ENCODE results near the gene XXYLT1.
"Not testable (repeated sequence)": the region's sequence is repeated elsewhere in the genome, so short reads cannot be mapped to it uniquely, and the experiment has no call there.

Gene XXYLT1

GRCh38 chr3:195095704-195096036 lies 175.3 kb downstream of the XXYLT1 start:
- Histone ChIP-seq H3K9me2 (replicated peaks; ENCODE audit: control insufficient read depth, low read length) (no peaks in the 10 kb centered on the region), H3K27me3 (ENCODE audit: control insufficient read depth, low read length) (no peaks in the 10 kb centered on the region), H3K36me3 (ENCODE audit: control insufficient read depth, low read length) (no peaks in the 10 kb centered on the region), H3K4me3 (ENCODE audit: low read length) (no peak overlapping the region), H3K4me1 (ENCODE audit: control insufficient read depth, low read length) (peaks cover 21% of the 10 kb centered on the region), H4K20me1 (ENCODE audit: control insufficient read depth, insufficient read depth, low read depth, low read length) (no peaks in the 10 kb centered on the region), H3K9me3 (ENCODE audit: control insufficient read depth, insufficient read depth, low read length) (no peaks in the 10 kb centered on the region), H3K27ac (ENCODE audit: low read depth, low read length) (no peak overlapping the region), H3F3A (ENCODE audit: control insufficient read depth, insufficient read depth) (no peaks in the 10 kb centered on the region; the same call in 1 of the 2 replicates), H3K79me2 (ENCODE audit: control insufficient read depth, low read length) (no peaks in the 10 kb centered on the region), H3K4me2 (ENCODE audit: low read length) (no peak overlapping the region)
- TF ChIP-seq CTCF (IDR thresholded peaks at IDR 0.05; ENCODE audit: low read depth, low read length, poor library complexity, severe bottlenecking) (no peak), EZH2phosphoT487 (IDR thresholded peaks at IDR 0.05; ENCODE audit: borderline replicate concordance, low read length) (no peak)

DNA sequence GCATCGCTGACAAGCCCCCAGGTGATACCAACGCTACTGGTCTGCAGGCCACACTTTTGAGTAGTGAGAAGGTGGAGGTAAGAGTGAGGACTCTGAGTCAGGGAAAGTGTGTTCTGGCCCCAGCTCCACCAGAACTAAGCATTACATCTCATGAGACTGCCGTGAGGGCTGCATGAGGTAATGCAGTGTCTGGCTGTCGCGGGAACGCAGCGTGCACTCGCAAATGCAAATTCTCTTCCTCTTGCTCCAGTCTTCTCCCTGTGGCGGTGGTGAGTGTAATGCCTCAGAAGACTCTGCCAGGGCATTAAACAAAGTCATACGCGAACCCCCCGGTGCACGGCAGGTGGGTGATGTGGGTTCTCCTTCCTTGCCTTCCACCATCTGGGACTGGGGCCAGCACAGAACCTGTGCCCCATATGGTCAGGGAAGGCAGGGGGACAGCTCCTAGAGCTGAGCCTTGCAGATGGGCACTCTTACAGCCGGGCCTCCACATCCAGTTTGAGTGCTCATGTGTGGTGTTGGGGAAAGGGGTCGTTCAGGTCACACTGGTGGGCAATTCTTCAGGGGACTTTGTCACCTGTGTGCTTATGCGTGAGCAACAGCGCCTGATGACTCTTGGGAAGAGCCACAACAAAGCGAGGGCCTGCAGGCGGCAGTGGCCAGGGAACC lies 175.8 kb downstream of the XXYLT1 start:
- H3K79me2 ChIP-seq (ENCODE audit: control insufficient read depth, low read length) = no peaks in the 10 kb centered on the region

GRCh38 chr3:195094191-195094921 lies 176.6 kb downstream of the XXYLT1 start:
- Histone ChIP-seq H3K27ac (ENCODE audit: low read depth, low read length) (no peak overlapping the region), H3K4me2 (ENCODE audit: low read length) (peak overlapping the region; percentile 40), H3K9me3 (ENCODE audit: control insufficient read depth, insufficient read depth, low read length) (no peaks in the 10 kb centered on the region), H4K20me1 (ENCODE audit: control insufficient read depth, insufficient read depth, low read depth, low read length) (no peaks in the 10 kb centered on the region), H3K79me2 (ENCODE audit: control insufficient read depth, low read length) (no peaks in the 10 kb centered on the region), H3K27me3 (ENCODE audit: control insufficient read depth, low read length) (no peaks in the 10 kb centered on the region), H3K4me3 (ENCODE audit: low read length) (peak overlapping the region; percentile 13), H3K9me2 (replicated peaks; ENCODE audit: control insufficient read depth, low read length) (no peaks in the 10 kb centered on the region), H3K4me1 (ENCODE audit: control insufficient read depth, low read length) (peaks cover 21% of the 10 kb centered on the region), H3K36me3 (ENCODE audit: control insufficient read depth, low read length) (no peaks in the 10 kb centered on the region), H3F3A (ENCODE audit: control insufficient read depth, insufficient read depth) (no peaks in the 10 kb centered on the region; the same call in 1 of the 2 replicates)
- no peak for TF ChIP-seq EZH2phosphoT487 (IDR thresholded peaks at IDR 0.05; ENCODE audit: borderline replicate concordance, low read length)

More for the DNA sequence above, 175.8 kb downstream of the XXYLT1 start:
- H3K4me1 ChIP-seq (ENCODE audit: control insufficient read depth, low read length) = peaks cover 21% of the 10 kb centered on the region
- H3K27me3 ChIP-seq (ENCODE audit: control insufficient read depth, low read length) = no peaks in the 10 kb centered on the region
- no peaks in the 10 kb centered on the region for H3K36me3 ChIP-seq (ENCODE audit: control insufficient read depth, low read length)
- no peaks in the 10 kb centered on the region for H3K9me2 ChIP-seq (replicated peaks; ENCODE audit: control insufficient read depth, low read length)
- peak overlapping the region; percentile 40 for H3K4me2 ChIP-seq (ENCODE audit: low read length)
- no peak overlapping the region for H3K27ac ChIP-seq (ENCODE audit: low read depth, low read length)
- H3K4me3 ChIP-seq (ENCODE audit: low read length) = peak overlapping the region; percentile 13
- H3K9me3 ChIP-seq (ENCODE audit: control insufficient read depth, insufficient read depth, low read length) = no peaks in the 10 kb centered on the region
- H3F3A ChIP-seq (ENCODE audit: control insufficient read depth, insufficient read depth) = no peaks in the 10 kb centered on the region; the same call in 1 of the 2 replicates
- TF ChIP-seq EZH2phosphoT487 (IDR thresholded peaks at IDR 0.05; ENCODE audit: borderline replicate concordance, low read length) (no peak), CTCF (IDR thresholded peaks at IDR 0.05; ENCODE audit: low read depth, low read length, poor library complexity, severe bottlenecking) (no peak)
- H4K20me1 ChIP-seq (ENCODE audit: control insufficient read depth, insufficient read depth, low read depth, low read length) = no peaks in the 10 kb centered on the region

GRCh38 chr3:195093731-195094130 lies 177.2 kb downstream of the XXYLT1 start:
- no peak for TF ChIP-seq EZH2phosphoT487 (IDR thresholded peaks at IDR 0.05; ENCODE audit: borderline replicate concordance, low read length)
- no peak for TF ChIP-seq CTCF (IDR thresholded peaks at IDR 0.05; ENCODE audit: low read depth, low read length, poor library complexity, severe bottlenecking)
- no peaks in the 10 kb centered on the region; the same call in 1 of the 2 replicates for H3F3A ChIP-seq (ENCODE audit: control insufficient read depth, insufficient read depth)
- no peaks in the 10 kb centered on the region for H3K9me2 ChIP-seq (replicated peaks; ENCODE audit: control insufficient read depth, low read length)
- no peaks in the 10 kb centered on the region for H3K9me3 ChIP-seq (ENCODE audit: control insufficient read depth, insufficient read depth, low read length)
- H4K20me1 ChIP-seq (ENCODE audit: control insufficient read depth, insufficient read depth, low read depth, low read length) = no peaks in the 10 kb centered on the region
- peak overlapping the region; percentile 40 for H3K4me2 ChIP-seq (ENCODE audit: low read length)
- peak overlapping the region; percentile 13; the same call in 1 of the 2 replicates for H3K4me3 ChIP-seq (ENCODE audit: low read length)
- peaks cover 21% of the 10 kb centered on the region for H3K4me1 ChIP-seq (ENCODE audit: control insufficient read depth, low read length)
- no peaks in the 10 kb centered on the region for H3K79me2 ChIP-seq (ENCODE audit: control insufficient read depth, low read length)
- H3K36me3 ChIP-seq (ENCODE audit: control insufficient read depth, low read length) = no peaks in the 10 kb centered on the region
- H3K27ac ChIP-seq (ENCODE audit: low read depth, low read length) = no peak overlapping the region
- H3K27me3 ChIP-seq (ENCODE audit: control insufficient read depth, low read length) = no peaks in the 10 kb centered on the region

- not testable (repeated sequence) for H3K9me2 ChIP-seq (replicated peaks; ENCODE audit: control insufficient read depth, low read length); H3K36me3 ChIP-seq (ENCODE audit: control insufficient read depth, low read length); H3K9me3 ChIP-seq (ENCODE audit: control insufficient read depth, insufficient read depth, low read length); H3K79me2 ChIP-seq (ENCODE audit: control insufficient read depth, low read length); H3F3A ChIP-seq (ENCODE audit: control insufficient read depth, insufficient read depth); H3K4me3 ChIP-seq (ENCODE audit: low read length); H3K27ac ChIP-seq (ENCODE audit: low read depth, low read length); H3K27me3 ChIP-seq (ENCODE audit: control insufficient read depth, low read length); H4K20me1 ChIP-seq (ENCODE audit: control insufficient read depth, insufficient read depth, low read depth, low read length); H3K4me2 ChIP-seq (ENCODE audit: low read length); H3K4me1 ChIP-seq (ENCODE audit: control insufficient read depth, low read length)
These were observed 182.9 kb downstream of the XXYLT1 start for GRCh38 chr3:195087840-195088601.

Measured in DOHH2 (cell line).